HG03103 (cell line): ENCODE data around the gene FOXL3.

Experiments used
- ATAC-seq: cut with Tn5 transposase; IDR thresholded peaks from one replicate; pipeline ENCODE4 v1.9.1; 2021; ENCODE audit warnings: low read depth; ENCODE audit not compliant: unreplicated experiment

Gene FOXL3

GRCh38 chr7:318878-319661 lies 29.1 kb downstream of the FOXL3 start:
- no peak for ATAC-seq

GRCh38 chr7:320297-320696 lies 30.3 kb downstream of the FOXL3 start:
- ATAC-seq, result no peak

- ATAC-seq, result no peak
Measured at GRCh38 chr7:322111-322671, 32.2 kb downstream of the FOXL3 start.

- no peak for ATAC-seq
Measured at GRCh38 chr7:322708-323111, 32.7 kb downstream of the FOXL3 start.

GRCh38 chr7:323410-323809 lies 33.4 kb downstream of the FOXL3 start:
- no peak for ATAC-seq

- ATAC-seq, result no peak
Measured at GRCh38 chr7:324011-324410, 34.0 kb downstream of the FOXL3 start.

- no peak for ATAC-seq
Measured at GRCh38 chr7:325051-325798, 35.3 kb downstream of the FOXL3 start.

- no peak for ATAC-seq
Measured at GRCh38 chr7:325811-326210, 35.8 kb downstream of the FOXL3 start.

GRCh38 chr7:326273-326672 lies 36.3 kb downstream of the FOXL3 start:
- ATAC-seq, result no peak

GRCh38 chr7:326809-327232 lies 36.9 kb downstream of the FOXL3 start:
- ATAC-seq, result no peak

- ATAC-seq, result no peak
Measured at GRCh38 chr7:327233-327931, 37.4 kb downstream of the FOXL3 start.

GRCh38 chr7:327991-328702 lies 38.2 kb downstream of the FOXL3 start:
- no peak for ATAC-seq

GRCh38 chr7:329691-330281 lies 39.8 kb downstream of the FOXL3 start:
- ATAC-seq, result no peak

GRCh38 chr7:330511-331230 lies 40.7 kb downstream of the FOXL3 start:
- no peak for ATAC-seq

- no peak for ATAC-seq
Measured at GRCh38 chr7:332020-332517, 42.1 kb downstream of the FOXL3 start.

GRCh38 chr7:332646-333392 lies 42.8 kb downstream of the FOXL3 start:
- ATAC-seq, result no peak

GRCh38 chr7:333393-333764 lies 43.4 kb downstream of the FOXL3 start:
- ATAC-seq, result no peak

- ATAC-seq, result no peak
Measured at GRCh38 chr7:334618-335357, 44.8 kb downstream of the FOXL3 start.
